PC-3 (cell line): ENCODE results near the gene P3H2.

ENCODE experiments used
- EZH2 ChIP-seq: fragments of 300-600 bp; sonication (generic); IDR thresholded peaks from one replicate; pipeline ENCODE4 v1.6.1; 2017; ENCODE audit warnings: antibody characterized with exemption, mild to moderate bottlenecking, low read length; ENCODE audit not compliant: unreplicated experiment
- EZH2phosphoT487 ChIP-seq: fragments of 300-600 bp; sonication (generic); IDR thresholded peaks from 2 replicates; pipeline ENCODE4 v1.6.1; 2018; ENCODE audit warnings: mild to moderate bottlenecking, antibody characterized with exemption, low read length, borderline replicate concordance
- TF ChIP-seq, protein P1 (sequence below): fragments of 300-600 bp; sonication (generic); conservative IDR thresholded peaks from 2 replicates; pipeline ENCODE4 v1.5.1; 2017; ENCODE audit warnings: antibody characterized with exemption, low read depth, mild to moderate bottlenecking, low read length

GRCh38 chr3:190076601-190077394, 43.9 kb downstream of the P3H2 start:
- TF ChIP-seq, protein P1, sequence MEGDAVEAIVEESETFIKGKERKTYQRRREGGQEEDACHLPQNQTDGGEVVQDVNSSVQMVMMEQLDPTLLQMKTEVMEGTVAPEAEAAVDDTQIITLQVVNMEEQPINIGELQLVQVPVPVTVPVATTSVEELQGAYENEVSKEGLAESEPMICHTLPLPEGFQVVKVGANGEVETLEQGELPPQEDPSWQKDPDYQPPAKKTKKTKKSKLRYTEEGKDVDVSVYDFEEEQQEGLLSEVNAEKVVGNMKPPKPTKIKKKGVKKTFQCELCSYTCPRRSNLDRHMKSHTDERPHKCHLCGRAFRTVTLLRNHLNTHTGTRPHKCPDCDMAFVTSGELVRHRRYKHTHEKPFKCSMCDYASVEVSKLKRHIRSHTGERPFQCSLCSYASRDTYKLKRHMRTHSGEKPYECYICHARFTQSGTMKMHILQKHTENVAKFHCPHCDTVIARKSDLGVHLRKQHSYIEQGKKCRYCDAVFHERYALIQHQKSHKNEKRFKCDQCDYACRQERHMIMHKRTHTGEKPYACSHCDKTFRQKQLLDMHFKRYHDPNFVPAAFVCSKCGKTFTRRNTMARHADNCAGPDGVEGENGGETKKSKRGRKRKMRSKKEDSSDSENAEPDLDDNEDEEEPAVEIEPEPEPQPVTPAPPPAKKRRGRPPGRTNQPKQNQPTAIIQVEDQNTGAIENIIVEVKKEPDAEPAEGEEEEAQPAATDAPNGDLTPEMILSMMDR = no peak
- no peak for TF ChIP-seq EZH2
- no peak for TF ChIP-seq EZH2phosphoT487
